Natural killer cell treated with Interleukin-12 subunit alpha and Interleukin-12 subunit beta and Interleukin-15 and Interleukin-18, amount 100 ng/mL, for 72 hours (primary cell): ENCODE measurements around the gene PTPRC. TPM values are rescaled to one million over a fixed set of nuclear protein-coding genes. Genes with fewer than 3 reads are reported as not detected.
A peak's percentile ranks its signal among the peaks of the same experiment; 100 is the strongest.

ENCODE experiments used
- ATAC-seq, 2 donors: fragments of 150-1000 bp; cut with Tn5 transposase in 1 of 2; sonication (Bioruptor Pico), chemical (Tn5 transposase) in 1 of 2; 2 replicates each; pipeline ENCODE4 v1.10.0; 2021
- DNase-seq: peaks from one replicate; pipeline ENCODE4 v3.0.0; 2022; ENCODE audit warnings: low spot score
- H3K27ac Mint-ChIP-seq, 2 donors: 1 replicate in 1 of 2; 2 replicates in 1 of 2; pipeline ENCODE4 v1.8.0; 2022; ENCODE audit warnings: mixed read lengths in 2 of 2, mild to moderate bottlenecking in 1 of 2, moderate library complexity in 1 of 2
- H3K27me3 Mint-ChIP-seq, 2 donors: 1 replicate in 1 of 2; 2 replicates in 1 of 2; pipeline ENCODE4 v1.8.0; 2022; ENCODE audit warnings: mixed read lengths in 2 of 2
- H3K36me3 Mint-ChIP-seq: one replicate; pipeline ENCODE4 v1.8.0; 2022; ENCODE audit warnings: mixed read lengths
- H3K4me1 Mint-ChIP-seq, 2 donors: 1 replicate in 1 of 2; 2 replicates in 1 of 2; pipeline ENCODE4 v1.8.0; 2022; ENCODE audit warnings: low read depth in 2 of 2, mixed read lengths in 2 of 2, mild to moderate bottlenecking in 1 of 2
- H3K4me3 Mint-ChIP-seq: one replicate; pipeline ENCODE4 v1.8.0; 2022; ENCODE audit warnings: mixed read lengths
- H3K9me3 Mint-ChIP-seq: 2 replicates; pipeline ENCODE4 v1.8.0; 2022; ENCODE audit warnings: mixed read lengths
- total RNA-seq, 2 donors: library from RNA; stranded (reverse); gene quantifications; one replicate each; pipeline ENCODE4 v1.2.3, GENCODE V29; 2022

PTPRC gene
- total RNA-seq, 2 donors from 2014 or later, result 334 to 761 TPM

DNA sequence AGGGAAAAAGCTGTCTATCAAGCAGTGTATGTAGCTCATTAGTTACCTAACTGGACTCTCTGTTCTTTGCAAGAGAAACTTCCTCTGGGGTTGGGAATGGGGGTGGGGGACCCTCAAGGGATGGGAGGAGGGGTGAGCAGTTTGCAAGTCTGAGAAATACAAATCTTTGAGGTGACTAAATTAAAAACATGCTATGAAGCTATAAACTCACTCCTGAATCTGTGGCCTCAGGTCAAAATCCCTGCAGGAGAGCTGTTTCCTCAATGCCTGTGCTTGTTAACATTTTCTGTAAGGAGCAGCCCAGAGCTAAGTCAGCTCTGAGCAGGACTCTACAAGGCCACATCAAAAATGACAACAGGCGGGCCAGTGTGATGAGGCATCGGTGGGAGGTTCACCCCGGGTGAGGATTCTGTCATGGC is 32.8 kb upstream of the PTPRC start:
- no peak overlapping the region for H3K4me3 Mint-ChIP-seq
- peak overlapping the region in 1 of 2 donors; percentile 63 for H3K27ac Mint-ChIP-seq
- DNase-seq (no peak), ATAC-seq (no peak)
- peaks cover 10% of the 10 kb centered on the region for H3K9me3 Mint-ChIP-seq
- H3K27me3 Mint-ChIP-seq, result no peaks in the 10 kb centered on the region
- peaks cover 20% of the 10 kb centered on the region for H3K36me3 Mint-ChIP-seq
- H3K4me1 Mint-ChIP-seq, result peaks cover 28 to 29% of the 10 kb centered on the region in 2 donors

DNA sequence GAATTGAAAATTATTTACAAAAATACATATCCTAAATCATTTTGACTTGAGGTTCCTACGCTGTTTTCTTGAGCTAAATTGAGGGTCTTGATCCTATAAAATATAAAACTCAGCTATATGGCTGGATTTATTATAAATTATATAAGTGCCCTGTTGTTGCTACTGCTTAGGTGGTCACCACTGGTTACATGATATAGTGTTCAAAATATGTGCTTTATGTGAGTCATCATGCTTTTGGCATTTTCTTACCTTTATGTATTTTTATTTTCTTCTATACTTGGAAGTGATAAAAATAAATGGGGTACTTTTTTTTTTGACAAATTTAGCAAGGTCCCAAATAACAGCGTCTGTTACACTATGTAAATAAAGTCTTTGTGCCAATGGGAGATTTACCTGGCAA is 31.1 kb upstream of the PTPRC start:
- peaks cover 7% of the 10 kb centered on the region for H3K36me3 Mint-ChIP-seq
- H3K27me3 Mint-ChIP-seq, result no peaks in the 10 kb centered on the region
- H3K27ac Mint-ChIP-seq, result no peak overlapping the region
- no peak for DNase-seq
- H3K4me1 Mint-ChIP-seq, result peaks cover 29% of the 10 kb centered on the region in 2 donors
- H3K9me3 Mint-ChIP-seq, result no peaks in the 10 kb centered on the region
- no peak overlapping the region for H3K4me3 Mint-ChIP-seq
- ATAC-seq, result no peak

DNA sequence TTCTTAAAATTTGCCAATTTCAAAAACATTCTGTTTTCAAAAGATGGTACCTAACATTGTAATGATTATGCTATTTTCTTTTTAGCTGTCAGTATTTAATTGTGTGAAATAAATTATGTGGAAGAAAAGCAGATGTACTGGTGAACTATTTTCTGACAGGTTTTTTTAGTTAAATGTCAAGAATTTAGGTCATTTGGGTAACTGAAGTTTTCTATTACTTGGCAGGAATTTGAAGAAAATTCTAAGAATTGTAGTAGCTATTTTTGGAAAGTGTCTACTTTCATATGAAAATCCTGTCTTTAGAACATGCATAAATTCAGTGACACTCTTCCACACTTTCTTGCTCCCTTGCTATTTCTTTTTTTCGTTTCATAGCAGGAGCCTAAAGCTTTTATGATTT is 28.5 kb upstream of the PTPRC start:
- no peak for ATAC-seq
- peaks cover 7% of the 10 kb centered on the region for H3K36me3 Mint-ChIP-seq
- DNase-seq, result no peak
- H3K9me3 Mint-ChIP-seq, result no peaks in the 10 kb centered on the region
- H3K27ac Mint-ChIP-seq, result peak overlapping the region; percentile 96 to 100
- H3K4me1 Mint-ChIP-seq, result peaks cover 41 to 51% of the 10 kb centered on the region in 2 donors
- H3K27me3 Mint-ChIP-seq, result no peaks in the 10 kb centered on the region
- H3K4me3 Mint-ChIP-seq, result peak overlapping the region; percentile 53

DNA sequence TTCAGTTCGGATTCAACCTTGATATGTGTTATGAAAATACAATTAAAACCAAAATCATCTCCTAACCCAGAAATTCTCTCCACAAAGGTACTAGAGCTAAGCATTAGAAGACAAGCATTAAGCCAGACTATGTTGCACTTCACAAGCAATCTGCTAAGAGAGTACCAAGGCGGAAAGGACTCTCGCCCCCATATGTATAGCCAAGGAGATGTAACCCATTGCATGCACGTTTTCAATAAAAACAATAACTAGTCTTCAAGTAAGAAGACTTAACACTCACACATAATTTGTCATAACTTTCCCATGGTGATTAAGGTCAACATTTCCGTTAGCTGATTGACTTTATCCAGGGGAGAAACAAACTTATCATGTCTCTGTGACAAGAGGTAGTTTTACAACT is 27.6 kb upstream of the PTPRC start:
- ATAC-seq, result no peak
- no peaks in the 10 kb centered on the region for H3K9me3 Mint-ChIP-seq

DNA sequence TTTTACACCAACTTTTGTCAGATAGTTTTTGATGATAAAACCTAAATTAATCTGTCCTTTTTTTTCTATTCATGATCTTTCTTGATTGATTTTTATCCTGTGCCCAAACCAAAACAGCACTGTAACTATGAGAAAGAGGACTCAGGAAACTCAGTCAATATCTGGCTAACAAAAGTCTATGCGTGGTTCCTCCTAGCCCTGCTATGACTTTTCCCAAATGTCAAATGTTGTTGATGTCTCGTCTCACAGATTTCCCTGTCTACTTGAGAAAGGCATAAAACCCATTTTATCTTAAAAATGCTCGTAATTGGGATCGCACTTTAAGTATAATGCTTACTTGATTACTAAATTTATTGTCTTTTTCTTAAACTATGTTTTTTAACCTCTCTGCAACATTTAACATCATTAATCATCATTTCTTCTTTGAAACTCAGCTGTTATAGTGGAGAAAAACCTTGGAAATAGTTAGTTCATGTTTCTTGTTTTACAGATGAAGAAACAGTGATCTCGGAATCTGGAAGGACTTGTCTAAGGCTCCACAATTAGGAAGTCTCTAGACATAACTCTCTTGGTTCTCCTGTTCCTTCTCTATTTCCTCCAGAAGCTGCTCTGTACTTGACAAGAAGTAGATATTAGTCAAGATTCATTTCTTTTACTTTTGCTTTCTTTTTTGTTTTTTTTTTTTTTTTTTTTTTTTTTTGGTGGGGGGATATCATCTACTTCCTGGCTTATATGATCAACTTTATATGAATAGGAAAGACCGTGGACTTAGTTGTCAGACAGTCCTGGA is 26.2 kb upstream of the PTPRC start:
- no peak for DNase-seq
- Mint-ChIP-seq H3K27ac (peak overlapping the region; percentile 96 to 100), H3K4me1 (peaks cover 52 to 70% of the 10 kb centered on the region in 2 donors), H3K27me3 (no peaks in the 10 kb centered on the region), H3K36me3 (peaks cover 7% of the 10 kb centered on the region), H3K9me3 (no peaks in the 10 kb centered on the region), H3K4me3 (peak overlapping the region; percentile 86)
- peak; percentile 75 to 77 for ATAC-seq

More for the DNA sequence above, 27.6 kb upstream of the PTPRC start:
- DNase-seq, result no peak
- H3K36me3 Mint-ChIP-seq, result peaks cover 7% of the 10 kb centered on the region
- peak overlapping the region; percentile 53 for H3K4me3 Mint-ChIP-seq
- peak overlapping the region; percentile 96 to 100 for H3K27ac Mint-ChIP-seq
- peaks cover 46 to 60% of the 10 kb centered on the region in 2 donors for H3K4me1 Mint-ChIP-seq
- no peaks in the 10 kb centered on the region for H3K27me3 Mint-ChIP-seq

DNA sequence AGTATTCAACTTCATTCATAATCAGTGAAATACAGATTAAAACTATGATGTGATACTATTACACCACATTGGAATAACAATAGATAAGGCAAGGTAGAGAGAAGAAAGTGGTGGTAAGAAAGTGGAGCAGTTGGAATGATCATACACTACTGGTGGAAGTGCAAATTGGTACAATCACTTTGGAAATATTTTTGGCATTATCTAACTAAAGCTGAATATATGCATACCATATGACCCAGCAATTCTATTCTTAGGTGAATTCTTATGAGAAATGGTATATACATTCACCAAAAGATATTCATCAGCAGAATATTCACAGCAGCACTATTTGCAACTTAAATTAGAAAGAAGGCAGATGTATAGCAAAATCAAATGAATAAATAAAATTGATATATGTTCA is 21.4 kb upstream of the PTPRC start:
- H3K27me3 Mint-ChIP-seq, result no peaks in the 10 kb centered on the region
- no peaks in the 10 kb centered on the region for H3K9me3 Mint-ChIP-seq
- ATAC-seq, result no peak

DNA sequence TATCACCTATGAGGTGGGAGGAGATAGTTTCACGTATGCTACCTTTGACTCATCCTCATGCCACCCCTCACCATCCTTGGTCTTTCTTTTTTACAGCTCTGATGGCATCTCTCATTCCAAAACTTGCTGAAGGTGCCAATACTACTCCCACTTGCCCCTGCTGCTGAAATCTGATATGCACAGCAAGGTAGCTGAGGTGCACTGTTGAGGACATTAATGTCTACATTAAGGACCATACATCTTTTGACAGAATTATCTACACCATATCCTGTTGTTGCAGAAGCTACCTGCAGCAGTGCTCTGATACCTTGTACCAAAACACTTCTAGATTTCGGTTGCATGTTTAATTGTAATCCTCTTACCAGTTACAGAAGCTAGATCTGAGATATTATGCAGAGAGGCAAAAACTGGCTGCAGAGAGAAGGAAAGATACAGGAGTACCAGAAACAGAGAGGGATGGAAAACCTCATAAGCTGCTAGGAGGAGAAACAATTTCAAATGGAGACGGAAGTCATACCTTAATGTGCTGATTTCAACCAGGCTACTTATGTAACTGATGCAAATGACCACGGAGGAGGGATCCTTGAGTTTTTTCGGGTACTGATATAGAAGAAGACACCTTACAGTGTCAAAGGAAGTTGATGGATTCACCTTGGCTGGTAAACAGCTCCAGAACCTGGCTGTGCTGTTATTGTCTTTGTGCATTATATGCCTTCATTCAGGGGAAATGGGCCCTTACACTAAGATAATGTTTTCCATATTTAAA is 19.3 kb upstream of the PTPRC start:
- Mint-ChIP-seq H3K4me3 (peak overlapping the region; percentile 97), H3K36me3 (no peaks in the 10 kb centered on the region), H3K27me3 (no peaks in the 10 kb centered on the region), H3K9me3 (no peaks in the 10 kb centered on the region), H3K27ac (peak overlapping the region; percentile 99 to 100), H3K4me1 (peaks cover 61 to 82% of the 10 kb centered on the region in 2 donors)
- DNase-seq (no peak), ATAC-seq (no peak)

More for the DNA sequence above, 21.4 kb upstream of the PTPRC start:
- Mint-ChIP-seq H3K4me3 (no peak overlapping the region), H3K4me1 (peaks cover 63 to 85% of the 10 kb centered on the region in 2 donors), H3K27ac (peak overlapping the region; percentile 61 to 100), H3K36me3 (no peaks in the 10 kb centered on the region)
- DNase-seq, result no peak

DNA sequence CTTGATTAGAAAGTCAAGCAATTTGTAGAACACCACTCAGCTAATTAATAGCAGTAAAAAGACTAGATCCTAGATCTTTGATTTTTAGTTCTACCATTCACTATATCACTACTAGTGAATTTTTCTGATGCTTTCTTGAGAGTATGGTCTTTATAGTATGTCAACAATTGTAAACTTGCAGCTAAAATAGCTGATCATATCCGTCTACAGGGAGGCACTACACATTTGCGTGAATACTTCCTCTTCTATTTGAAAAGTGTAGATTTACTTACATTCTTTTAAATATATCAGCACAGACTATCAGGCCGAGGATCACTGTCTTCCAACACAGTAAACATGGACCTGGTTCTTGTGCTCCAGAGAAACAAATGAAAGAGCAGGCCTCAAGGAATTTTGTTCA is 18.6 kb upstream of the PTPRC start:
- Mint-ChIP-seq H3K9me3 (no peaks in the 10 kb centered on the region), H3K4me1 (peaks cover 63 to 86% of the 10 kb centered on the region in 2 donors)
- no peak for DNase-seq

DNA sequence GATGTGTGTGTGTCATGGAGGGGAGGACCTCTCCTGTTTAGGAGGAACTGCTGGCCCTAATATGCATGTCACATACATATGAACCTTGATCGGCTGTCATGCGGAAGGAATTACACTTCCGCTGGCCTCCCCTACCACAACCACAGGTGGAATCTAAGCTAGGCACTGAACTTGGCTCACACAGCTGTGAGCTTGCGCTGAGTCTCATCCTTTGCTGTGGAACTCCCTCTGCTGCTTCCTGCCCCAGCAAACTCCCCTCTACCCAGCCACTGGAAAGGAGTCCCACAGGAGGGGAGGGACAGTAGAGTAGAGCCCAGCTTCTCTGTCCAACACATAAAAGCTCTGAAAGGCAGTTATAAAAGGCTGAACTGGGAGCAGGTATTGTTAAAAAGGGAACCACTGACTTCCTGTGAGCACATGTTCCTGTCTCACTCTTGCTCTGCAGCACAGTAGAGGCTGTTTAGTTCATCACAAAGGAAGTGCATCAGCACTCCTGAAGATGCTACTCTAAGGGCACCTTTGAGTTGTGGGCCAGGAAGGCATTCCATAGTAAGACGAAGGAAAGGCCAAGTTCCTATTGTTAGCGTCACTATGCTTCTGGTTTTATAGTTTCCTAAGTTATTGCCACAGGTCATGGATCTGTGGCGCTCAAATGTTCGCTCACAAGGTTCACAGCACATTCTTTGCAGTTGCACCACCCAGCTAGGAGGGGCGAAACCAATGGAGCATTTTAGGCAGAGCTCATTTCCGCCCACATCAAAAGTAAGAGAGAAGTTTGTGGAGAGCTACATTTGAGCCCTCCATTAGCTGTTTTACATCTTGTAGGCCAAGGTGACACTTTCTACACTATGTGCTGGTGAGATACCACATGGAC is 17.7 kb upstream of the PTPRC start:
- ATAC-seq, result peak; percentile 87 to 90
- Mint-ChIP-seq H3K4me1 (peaks cover 62 to 85% of the 10 kb centered on the region in 2 donors), H3K36me3 (no peaks in the 10 kb centered on the region), H3K27ac (peak overlapping the region; percentile 99 to 100), H3K9me3 (peaks cover 1% of the 10 kb centered on the region), H3K4me3 (peak overlapping the region; percentile 97), H3K27me3 (no peaks in the 10 kb centered on the region)
- DNase-seq, result peak; percentile 79

More for the DNA sequence above, 18.6 kb upstream of the PTPRC start:
- no peaks in the 10 kb centered on the region for H3K36me3 Mint-ChIP-seq
- H3K27ac Mint-ChIP-seq, result peak overlapping the region; percentile 99 to 100
- ATAC-seq, result no peak
- H3K27me3 Mint-ChIP-seq, result no peaks in the 10 kb centered on the region
- peak overlapping the region; percentile 97 for H3K4me3 Mint-ChIP-seq

DNA sequence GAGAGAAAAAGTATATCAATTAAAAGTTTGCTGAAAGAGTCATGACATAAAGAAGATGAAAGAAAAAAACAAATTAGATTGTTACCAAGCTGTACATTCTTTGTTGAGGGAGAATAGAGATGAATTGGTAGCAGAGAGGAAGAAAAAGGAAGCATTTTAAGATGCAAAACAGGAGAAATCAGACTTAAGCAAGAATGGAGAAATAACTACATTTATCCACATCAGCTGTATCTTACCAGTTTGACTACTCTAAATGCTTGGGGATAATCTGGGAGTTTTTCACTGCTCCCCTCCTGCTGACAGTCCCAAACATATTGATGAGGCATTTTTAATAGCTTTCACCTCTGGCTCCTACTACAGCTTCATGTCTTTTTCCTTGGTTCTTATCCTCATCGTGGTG is 16.8 kb upstream of the PTPRC start:
- Mint-ChIP-seq H3K4me1 (peaks cover 70 to 89% of the 10 kb centered on the region in 2 donors), H3K36me3 (no peaks in the 10 kb centered on the region), H3K4me3 (peak overlapping the region; percentile 97), H3K9me3 (peaks cover 9% of the 10 kb centered on the region), H3K27me3 (no peaks in the 10 kb centered on the region), H3K27ac (peak overlapping the region; percentile 99 to 100)
- ATAC-seq (no peak), DNase-seq (no peak)

DNA sequence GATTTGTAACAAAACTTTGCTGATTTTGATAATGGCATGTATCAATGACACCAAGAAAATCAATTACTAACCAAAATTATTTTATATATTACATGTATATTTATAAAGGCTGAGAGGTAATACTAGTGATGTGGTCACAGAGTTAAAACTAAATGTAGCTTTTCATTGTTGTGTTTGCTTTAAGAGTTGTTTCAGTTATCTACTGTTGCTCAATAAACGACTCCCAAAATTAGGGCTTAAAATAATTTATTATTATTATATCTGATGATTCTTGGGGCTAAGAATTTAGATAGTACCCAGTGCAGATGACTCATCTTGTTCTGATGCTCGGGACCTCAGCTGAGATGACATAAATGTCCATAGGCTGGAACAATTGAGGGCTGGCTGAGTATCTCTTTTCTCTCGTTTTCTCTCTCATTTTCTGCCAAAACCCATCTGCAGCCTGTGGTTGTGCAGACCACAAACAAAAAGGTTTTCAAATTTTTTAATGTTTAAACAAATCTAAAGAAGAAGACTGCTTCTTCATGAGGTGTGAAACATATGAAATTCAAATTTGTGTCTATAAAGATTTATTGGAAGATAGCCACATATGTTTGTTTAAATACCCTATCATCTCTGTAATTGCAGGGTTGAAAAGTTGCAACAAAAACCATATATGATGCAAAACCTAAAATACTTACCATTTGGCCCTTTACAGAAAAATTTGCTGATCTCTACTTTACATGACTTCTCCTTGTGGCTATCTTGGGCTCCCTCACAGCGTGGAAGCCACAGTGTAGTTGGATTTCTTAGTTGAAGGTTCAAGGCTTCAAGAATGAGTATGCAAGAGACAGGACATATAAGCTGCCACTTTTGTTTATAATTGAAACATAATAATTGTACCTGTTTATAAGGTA is 14.8 kb upstream of the PTPRC start:
- no peaks in the 10 kb centered on the region for H3K27me3 Mint-ChIP-seq
- peaks cover 79 to 95% of the 10 kb centered on the region in 2 donors for H3K4me1 Mint-ChIP-seq

DNA sequence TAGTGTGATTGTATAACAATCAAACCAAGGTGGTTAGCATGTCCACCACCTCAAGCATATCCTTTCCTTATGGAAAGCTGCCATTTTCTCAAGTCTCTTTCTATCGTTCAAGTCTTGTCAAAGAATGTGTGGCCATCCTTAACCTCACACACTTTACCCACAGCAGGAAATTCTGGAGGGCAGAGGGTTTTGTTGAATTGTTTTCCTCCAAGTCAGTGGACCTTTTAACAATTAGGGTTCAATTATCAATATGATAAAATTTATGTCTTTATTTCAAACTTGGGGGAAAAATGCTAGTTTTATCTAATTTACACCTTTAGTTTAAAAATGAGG is 14.2 kb upstream of the PTPRC start:
- ATAC-seq (no peak), DNase-seq (no peak)
- Mint-ChIP-seq H3K36me3 (no peaks in the 10 kb centered on the region), H3K9me3 (peaks cover 9% of the 10 kb centered on the region), H3K27ac (peak overlapping the region; percentile 99 to 100), H3K27me3 (no peaks in the 10 kb centered on the region), H3K4me1 (peaks cover 80 to 95% of the 10 kb centered on the region in 2 donors), H3K4me3 (peak overlapping the region; percentile 71)

More for the DNA sequence above, 14.8 kb upstream of the PTPRC start:
- ATAC-seq, result no peak
- Mint-ChIP-seq H3K9me3 (peaks cover 9% of the 10 kb centered on the region), H3K36me3 (no peaks in the 10 kb centered on the region), H3K4me3 (peak overlapping the region; percentile 71), H3K27ac (peak overlapping the region; percentile 99 to 100)
- DNase-seq, result no peak
